Kidney epithelial cell (primary cell): ENCODE data around the gene MAP2K2. TPM values are rescaled to one million over a fixed set of nuclear protein-coding genes. Genes with fewer than 3 reads are reported as not detected.
A peak's percentile ranks its signal among the peaks of the same experiment; 100 is the strongest.

ENCODE experiments used
- DNase-seq: peaks from one replicate; pipeline ENCODE4 v3.0.0-alpha.2; 2010; ENCODE audit warnings: low read depth
- H3K27me3 ChIP-seq: 2 replicates; pipeline ENCODE4 v1.6.0; 2011; ENCODE audit warnings: low read length; ENCODE audit not compliant: control insufficient read depth, insufficient read depth
- H3K36me3 ChIP-seq: 2 replicates; pipeline ENCODE4 v1.5.1; 2011; ENCODE audit warnings: low read length; ENCODE audit not compliant: control insufficient read depth, insufficient read depth
- H3K4me3 ChIP-seq: 2 replicates; pipeline ENCODE4 v1.5.1; 2011; ENCODE audit warnings: low read depth, mild to moderate bottlenecking, control low read depth, low read length
- CTCF ChIP-seq: IDR thresholded peaks from 2 replicates; pipeline ENCODE4 v1.5.1; 2011; ENCODE audit warnings: mild to moderate bottlenecking, moderate library complexity, low read length, control low read depth, inconsistent platforms; ENCODE audit not compliant: insufficient read depth, poor library complexity, severe bottlenecking
- total RNA-seq: library from RNA; depleted of rRNA; stranded (reverse); fragments of >200 nt; gene quantifications from 2 replicates; pipeline ENCODE4 v1.2.3, GENCODE V29; 2015

The MAP2K2 gene
- total RNA-seq, 1 donor from 2014 or later, result 198 TPM

- TF ChIP-seq CTCF, result no peak
- Histone ChIP-seq H3K36me3 (no peaks in the 10 kb centered on the region), H3K27me3 (no peaks in the 10 kb centered on the region), H3K4me3 (no peak overlapping the region)
- DNase-seq, result no peak
These were observed 42.3 kb downstream of the MAP2K2 start for GRCh38 chr19:4081441-4082129.

GRCh38 chr19:4080473-4080872, 43.4 kb downstream of the MAP2K2 start:
- no peaks in the 10 kb centered on the region for H3K36me3 ChIP-seq
- no peak overlapping the region for H3K4me3 ChIP-seq
- DNase-seq, result no peak
- H3K27me3 ChIP-seq, result no peaks in the 10 kb centered on the region
- TF ChIP-seq CTCF, result no peak

GRCh38 chr19:4077800-4078684, 45.9 kb downstream of the MAP2K2 start:
- TF ChIP-seq CTCF, result no peak
- no peaks in the 10 kb centered on the region for H3K36me3 ChIP-seq
- H3K4me3 ChIP-seq, result peak overlapping the region; percentile 36
- no peaks in the 10 kb centered on the region for H3K27me3 ChIP-seq
- no peak for DNase-seq

GRCh38 chr19:4077007-4077374, 46.9 kb downstream of the MAP2K2 start:
- no peak for DNase-seq
- no peaks in the 10 kb centered on the region for H3K36me3 ChIP-seq
- TF ChIP-seq CTCF, result no peak
- no peaks in the 10 kb centered on the region for H3K27me3 ChIP-seq
- H3K4me3 ChIP-seq, result no peak overlapping the region

- H3K27me3 ChIP-seq, result no peaks in the 10 kb centered on the region
- TF ChIP-seq CTCF, result no peak
- no peaks in the 10 kb centered on the region for H3K36me3 ChIP-seq
- no peak for DNase-seq
- no peak overlapping the region for H3K4me3 ChIP-seq
These were observed 48.5 kb downstream of the MAP2K2 start for GRCh38 chr19:4075373-4075772.

- Histone ChIP-seq H3K36me3 (no peaks in the 10 kb centered on the region), H3K4me3 (no peak overlapping the region), H3K27me3 (no peaks in the 10 kb centered on the region)
- no peak for TF ChIP-seq CTCF
- no peak for DNase-seq
These were observed 52.3 kb downstream of the MAP2K2 start for GRCh38 chr19:4071610-4072009.
